Ramos (cell line): ENCODE data around the gene PHLDA2.
"Not testable (repeated sequence)": the region's sequence is repeated elsewhere in the genome, so short reads cannot be mapped to it uniquely, and the experiment has no call there.

Source experiments
- in situ Hi-C: fragments of 300-500 bp; cut with MboI; formaldehyde crosslinking; loops from one replicate; pipeline ENCODE4 v1.14.3; 2022; ENCODE audit warnings: low sequenced_read_pairs; ENCODE audit not compliant: unreplicated experiment

The PHLDA2 gene

DNA sequence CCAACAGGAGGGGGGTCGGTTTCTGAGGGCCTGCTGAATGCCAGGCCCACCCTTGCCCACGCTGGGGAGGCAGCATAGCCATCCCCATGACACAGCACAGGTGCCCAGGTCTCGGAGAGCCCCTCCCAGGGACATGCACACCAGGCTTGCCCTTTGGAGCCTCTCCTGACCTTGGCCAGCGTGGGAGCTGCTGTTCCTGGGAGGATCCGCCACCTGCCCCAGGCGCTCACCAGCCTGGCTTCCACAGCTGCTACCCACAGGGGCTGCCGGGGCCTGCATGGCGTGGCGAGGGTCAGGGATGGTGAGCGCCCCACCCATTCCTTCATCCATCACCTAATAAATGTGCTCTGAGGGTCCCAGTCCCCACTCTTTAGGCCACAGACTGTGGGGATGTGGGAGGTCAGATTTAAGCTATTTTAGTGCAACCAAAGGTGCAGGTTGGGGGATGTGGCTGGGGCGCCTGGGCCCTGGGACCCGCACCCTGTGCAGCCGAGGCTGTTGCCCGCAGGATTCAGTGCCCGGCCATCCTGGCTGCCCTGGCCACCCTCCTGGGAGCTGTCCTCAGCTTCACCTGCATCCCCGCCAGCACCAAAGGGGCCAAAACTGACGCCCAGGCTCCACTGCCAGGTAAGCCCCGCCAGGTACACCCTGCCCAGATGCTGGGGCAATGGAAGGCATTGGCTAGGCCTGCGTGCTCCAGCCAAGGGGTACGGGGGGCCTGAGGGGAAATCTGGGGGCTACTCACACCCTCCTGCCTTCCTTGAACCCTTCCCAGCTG, 12.9 kb downstream of the PHLDA2 start:
- in situ Hi-C loops: no loop called here

DNA sequence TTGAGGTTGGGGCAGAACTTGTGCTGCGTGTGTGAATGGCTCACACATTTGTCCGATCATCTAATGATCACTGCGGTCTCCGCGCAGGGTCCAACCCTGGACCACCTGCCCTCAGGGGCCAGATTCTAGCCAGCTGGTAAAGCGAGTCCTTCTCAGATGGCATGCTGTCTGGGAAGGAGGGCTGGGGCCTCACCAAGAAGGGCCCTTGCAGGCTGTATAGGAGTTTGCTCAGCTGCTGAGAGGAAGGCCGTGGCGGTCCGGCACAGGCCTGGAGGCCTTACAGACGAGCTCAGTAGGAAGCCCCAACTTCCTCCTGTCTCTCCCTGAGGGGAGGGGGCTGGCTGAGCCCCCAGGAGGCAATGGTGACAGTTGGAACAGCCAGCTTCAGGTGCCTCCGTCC, 13.7 kb downstream of the PHLDA2 start:
- in situ Hi-C loops: no loop called here

DNA sequence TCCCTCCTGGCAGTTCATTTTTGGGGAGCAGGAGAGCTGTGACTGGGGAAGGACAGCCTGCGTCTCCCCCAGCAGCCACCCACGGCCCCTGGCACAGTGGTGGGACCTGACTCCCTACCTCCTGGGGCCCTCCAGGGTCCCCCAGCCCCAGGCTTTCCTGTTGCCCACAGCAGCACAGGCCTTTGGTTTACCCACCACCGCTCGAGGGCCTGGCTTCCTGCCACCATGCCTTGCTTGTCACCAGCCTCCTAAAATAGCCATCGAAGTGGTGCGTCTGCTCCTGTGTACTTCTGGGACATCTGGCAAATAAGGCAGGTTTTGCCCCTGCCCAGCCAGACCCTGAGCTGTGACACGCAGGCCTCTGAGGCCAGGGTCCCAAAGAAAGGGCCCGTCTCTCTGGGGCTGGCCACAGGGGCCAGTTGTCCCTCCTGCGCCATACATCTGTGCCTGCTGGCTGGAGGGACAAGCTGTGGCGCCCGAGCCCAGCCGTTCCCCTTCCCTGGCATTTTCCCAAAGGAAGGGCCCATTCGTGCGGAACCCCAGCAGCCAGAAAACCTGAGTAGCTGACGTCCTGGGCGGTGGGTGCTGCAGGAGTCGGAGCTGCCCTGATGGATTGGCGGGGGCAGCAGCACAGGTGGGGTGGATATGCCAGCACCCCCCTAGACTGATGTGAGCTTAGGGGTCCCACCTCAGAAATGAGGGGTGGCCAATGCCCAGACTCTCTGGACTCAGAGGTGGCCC, 14.6 kb downstream of the PHLDA2 start:
- in situ Hi-C loops: no loop called here

DNA sequence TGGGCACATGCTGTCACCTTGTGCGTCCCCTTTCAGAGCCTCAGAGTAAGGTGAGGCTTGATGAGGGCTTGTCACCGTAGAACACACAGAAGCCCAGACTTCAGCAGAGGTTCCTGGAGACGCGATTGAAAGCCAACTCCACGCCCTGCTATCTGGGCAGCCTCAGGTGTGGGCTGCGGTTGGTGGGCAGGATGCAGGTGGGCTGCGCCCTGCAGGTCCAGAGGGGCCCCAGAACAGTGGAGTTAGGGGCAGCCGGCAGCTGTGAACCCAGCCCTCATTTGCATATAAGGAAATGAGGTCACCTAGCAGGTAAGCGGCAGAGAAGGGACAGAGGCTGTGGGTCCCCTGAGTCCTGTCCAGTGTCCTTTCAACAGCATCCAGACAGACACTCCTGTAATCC, 15.4 kb downstream of the PHLDA2 start:
- in situ Hi-C loops: no loop called here

DNA sequence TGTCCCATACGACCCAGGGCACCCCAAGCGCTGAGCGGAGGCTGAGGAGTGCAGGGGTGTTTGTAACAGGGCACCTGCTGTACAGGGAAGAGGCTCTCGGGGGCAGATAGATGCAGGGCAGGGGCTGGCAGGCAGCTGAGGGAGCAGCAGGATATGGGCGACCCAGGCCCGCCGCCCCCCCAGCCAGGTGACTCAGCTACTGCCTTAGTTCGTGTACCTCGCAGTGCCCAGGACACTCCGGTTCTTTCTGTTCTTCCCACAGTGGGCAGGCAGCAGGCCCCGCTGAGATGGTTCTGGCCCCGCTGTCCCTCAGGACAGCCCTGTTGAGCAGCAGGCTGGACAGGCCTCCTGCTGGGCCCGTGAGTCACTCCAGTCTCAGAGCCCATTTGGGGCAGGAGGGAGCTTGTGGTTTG, 16.2 kb downstream of the PHLDA2 start:
- in situ Hi-C loops: no loop called here

DNA sequence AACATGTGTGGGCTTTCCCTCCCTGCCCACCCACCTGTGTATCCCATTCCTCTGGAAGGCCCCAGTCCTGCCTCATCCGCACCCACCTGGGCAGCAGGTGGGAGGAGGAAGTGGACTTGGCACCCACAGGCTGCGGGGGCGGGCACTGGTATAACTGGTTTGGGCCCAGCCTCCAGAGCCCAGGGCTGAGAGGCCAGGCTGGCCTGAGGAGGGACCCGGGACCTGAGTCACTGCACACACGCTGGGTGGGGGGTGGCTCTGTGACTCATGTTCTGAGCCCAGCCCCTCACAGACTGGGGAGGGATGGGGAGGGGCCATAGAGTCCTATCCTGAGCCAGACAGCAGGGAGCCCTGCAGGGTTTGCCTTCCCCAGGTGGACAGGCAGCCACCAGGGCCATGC, 16.7 kb downstream of the PHLDA2 start:
- in situ Hi-C loops: no loop called here

DNA sequence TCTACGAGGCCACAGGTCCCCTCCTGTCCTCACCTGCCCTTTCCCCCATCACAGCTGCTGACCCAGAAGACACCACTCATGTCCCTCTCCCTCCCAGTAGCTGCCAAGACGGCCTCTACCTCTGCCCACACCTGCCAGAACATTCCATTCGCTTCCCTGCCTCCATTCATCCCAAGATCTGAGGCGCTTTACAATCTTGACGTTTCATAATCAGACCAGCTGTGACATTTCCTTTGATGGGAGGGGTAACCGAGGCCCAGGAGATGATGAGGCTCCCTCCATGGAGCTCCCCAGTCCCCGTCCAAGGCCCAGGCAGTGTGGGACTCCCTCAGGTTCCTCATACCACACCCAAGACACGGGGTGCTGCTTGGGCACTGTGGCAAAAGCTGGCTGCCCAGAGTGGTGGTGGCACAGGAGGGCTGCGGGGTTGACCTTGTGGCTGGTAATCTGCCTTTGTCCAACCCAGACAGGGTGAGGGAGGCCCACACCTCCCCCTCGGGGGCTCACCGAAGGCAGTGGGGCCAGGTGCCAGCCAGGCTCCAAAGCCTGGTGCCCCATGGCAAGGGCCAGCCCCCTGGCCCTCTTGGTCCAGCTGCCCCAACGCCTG, 17.3 kb downstream of the PHLDA2 start:
- in situ Hi-C loops: no loop called here

DNA sequence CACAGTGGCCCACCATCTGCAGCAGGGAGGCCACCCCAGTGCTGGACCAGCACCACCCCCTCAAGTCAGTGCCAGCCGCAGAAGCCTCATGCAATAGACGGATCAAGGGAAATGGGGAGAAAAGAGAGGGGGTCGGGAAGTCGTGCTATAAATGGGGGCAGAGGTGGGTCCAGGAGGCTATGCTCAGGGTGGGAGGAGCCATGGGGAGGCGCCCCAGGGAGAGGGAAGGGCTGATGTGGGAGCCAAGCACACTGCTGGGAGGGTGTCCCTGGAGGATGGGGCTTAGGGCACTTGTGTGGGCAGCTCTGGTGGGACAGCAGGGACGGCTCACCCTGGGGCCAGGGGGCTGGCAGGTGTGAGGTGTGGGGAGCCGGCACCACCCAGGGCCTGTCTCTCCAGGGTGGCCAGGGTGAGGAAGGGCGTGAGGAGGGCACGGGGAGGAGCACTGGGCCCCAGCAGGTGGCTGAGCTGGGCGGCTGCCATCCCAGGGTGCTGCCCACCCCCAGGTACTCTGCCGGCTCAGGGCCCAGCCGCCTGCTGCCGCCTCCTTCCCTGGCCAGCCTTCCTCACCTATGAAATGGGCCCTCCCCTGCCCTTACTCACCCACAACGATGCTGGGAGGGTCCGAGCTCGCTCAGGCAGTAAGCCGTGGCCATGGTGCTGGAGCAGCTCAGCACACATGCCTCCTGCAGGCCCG, 18.0 kb downstream of the PHLDA2 start:
- in situ Hi-C loops: no loop called here

DNA sequence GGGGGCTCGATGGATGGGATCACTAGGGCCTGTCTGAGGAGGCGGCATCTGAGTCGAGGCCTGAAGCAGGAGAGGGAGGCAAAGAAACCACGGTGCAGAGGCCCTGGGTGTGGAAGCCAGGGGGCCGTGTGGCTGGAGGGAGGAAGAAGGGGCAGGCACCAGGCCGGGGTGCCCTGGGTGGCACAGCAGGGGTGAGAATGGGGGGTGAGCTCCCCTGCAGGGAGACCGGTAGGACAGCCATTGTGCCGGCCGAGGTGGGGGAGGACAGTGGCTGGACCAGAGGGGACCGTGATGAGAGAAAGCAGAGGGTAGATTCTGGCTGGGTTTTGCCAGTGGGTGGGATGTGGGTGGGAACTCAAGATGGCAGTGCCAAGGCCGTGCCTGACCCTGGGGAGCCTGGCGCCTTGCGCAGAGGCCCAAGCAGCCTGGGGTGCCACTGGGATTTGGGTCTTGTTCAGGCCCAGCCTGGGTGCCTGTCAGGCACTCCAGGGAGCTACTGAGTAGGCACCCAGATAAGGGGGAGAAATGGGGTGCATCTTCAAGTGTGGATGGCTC, 18.7 kb downstream of the PHLDA2 start:
- in situ Hi-C loops: no loop called here

DNA sequence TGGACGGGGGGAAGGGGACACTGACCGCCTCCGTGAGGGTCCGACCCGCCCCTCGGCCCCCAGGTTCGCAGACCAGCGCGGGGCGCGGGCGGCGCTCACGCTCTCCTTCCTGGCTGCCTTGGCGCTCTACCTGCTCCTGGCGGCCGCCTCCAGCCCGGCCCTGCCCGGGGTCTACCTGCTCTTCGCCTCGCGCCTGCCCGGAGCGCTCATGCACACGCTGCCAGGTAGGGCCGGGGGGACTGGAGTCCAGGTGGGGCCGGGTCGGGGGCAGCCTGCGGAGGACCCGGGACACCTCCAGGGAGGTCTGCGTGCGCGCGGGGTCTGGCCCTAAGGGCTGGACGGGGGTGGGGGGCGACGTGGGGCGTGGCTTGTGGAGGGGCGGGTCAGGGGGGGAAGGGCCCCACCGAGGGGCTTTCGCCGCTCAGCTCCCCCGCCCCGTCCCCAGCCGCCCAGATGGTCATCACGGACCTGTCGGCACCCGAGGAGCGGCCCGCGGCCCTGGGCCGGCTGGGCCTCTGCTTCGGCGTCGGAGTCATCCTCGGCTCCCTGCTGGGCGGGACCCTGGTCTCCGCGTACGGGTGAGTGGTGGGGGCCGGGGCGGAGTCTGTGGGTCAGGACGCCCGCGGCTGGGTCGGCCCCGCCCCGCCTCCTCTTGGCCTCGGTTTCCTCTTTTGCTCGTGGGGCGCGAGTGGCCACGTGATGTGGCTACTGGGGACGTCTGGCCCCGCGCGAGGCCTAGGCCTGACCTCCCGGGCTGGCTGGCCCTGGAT, 19.9 kb downstream of the PHLDA2 start:
- in situ Hi-C loops: no loop called here

DNA sequence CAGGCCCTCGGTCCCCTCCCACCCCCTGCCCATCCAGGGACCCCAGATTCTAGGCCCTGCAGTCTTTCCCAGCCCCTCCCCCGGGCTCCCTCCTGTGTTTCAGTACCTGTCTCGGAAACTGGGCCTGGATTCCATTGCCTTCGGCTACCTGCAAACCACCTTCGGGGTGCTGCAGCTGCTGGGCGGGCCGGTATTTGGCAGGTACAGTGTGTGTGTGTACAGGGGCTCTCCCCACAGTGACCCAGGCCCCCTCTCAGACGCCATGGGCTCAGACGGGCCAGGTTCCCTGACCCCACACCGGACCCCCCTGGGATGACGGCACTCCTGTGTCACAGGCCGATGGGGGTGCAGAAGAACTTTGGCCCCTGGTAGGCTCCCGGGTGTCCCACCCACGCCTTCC, 21.1 kb downstream of the PHLDA2 start:
- in situ Hi-C loops: no loop called here

DNA sequence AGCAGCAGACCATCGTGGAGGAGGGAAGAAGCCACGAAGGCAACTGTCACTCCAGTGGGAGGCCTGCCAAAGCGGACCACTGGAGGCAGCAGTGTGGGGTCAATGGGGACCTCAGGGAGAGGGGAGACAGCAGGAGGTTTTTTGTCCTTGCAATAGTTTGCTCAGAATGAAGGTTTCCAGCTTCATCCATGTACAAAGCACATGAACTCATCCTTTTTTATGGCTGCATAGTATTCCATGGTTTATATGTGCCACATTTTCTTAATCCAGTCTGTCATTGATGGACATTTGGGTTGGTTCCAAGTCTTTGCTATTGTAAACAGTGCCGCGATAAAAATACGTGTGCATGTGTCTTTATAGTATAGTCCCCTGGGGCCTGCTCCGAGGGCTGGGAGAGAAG, 23.9 kb downstream of the PHLDA2 start:
- in situ Hi-C loops: not testable (repeated sequence)

DNA sequence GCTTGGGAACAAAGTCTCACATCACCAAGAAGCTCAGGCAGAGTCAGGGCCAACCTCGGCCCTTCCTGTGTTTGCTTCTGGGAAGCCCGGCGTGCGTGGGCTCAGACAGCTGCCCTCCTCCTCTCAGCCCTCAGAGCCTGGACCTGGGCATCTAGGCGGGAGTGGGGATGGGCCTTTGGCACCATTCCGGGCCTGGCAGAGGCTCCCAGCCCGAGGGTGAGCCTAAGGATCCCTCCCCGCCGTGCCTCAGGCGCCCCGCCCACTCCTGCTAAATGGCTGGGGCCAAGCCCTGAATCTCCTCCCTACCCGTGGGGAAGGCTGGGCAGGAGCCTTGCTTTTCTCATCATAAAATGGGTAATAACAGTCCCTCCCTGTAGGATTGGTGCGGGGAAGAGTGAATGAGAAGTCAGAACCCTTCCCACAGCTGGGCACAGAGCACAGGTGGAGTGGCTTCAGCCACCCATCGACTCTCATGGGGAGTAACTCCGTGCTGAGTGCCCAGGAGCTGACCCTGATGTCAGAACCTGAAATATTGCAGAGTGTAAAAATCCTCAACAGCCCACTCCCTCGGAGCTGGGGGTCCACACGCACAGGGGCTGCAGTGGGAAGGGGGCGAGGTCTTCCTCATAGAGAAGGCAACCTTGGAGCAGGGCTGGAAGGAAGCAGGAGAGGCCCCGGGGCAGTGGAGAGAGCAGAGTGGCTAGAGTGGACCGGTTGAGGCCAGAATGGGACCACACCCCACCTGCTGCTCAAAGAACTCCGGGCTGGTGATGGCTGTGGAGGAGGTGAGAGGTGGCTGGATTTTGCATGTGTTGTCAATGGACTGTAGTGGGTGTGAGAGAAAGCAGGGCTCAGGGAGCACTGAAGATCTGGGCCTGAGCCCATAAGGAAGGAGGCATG, 24.8 kb downstream of the PHLDA2 start:
- in situ Hi-C loops: no loop called here

DNA sequence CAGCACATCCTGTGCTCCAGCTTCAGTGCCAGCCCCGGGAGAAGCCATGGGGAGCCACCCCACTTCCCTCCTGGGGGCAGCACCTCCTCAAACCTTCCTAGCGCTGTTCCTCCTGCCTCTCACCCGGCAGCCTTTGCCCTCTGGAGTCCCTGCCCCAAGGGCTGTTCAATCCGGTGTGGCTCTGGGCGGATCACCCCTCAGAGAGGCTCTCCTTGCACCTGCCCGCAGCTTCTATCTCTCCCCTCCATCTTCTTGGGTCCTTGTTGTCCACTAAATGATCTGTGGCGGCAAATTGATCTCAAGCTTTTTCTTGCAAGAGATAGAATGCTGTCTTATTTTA, 25.6 kb downstream of the PHLDA2 start:
- in situ Hi-C loops: no loop called here

DNA sequence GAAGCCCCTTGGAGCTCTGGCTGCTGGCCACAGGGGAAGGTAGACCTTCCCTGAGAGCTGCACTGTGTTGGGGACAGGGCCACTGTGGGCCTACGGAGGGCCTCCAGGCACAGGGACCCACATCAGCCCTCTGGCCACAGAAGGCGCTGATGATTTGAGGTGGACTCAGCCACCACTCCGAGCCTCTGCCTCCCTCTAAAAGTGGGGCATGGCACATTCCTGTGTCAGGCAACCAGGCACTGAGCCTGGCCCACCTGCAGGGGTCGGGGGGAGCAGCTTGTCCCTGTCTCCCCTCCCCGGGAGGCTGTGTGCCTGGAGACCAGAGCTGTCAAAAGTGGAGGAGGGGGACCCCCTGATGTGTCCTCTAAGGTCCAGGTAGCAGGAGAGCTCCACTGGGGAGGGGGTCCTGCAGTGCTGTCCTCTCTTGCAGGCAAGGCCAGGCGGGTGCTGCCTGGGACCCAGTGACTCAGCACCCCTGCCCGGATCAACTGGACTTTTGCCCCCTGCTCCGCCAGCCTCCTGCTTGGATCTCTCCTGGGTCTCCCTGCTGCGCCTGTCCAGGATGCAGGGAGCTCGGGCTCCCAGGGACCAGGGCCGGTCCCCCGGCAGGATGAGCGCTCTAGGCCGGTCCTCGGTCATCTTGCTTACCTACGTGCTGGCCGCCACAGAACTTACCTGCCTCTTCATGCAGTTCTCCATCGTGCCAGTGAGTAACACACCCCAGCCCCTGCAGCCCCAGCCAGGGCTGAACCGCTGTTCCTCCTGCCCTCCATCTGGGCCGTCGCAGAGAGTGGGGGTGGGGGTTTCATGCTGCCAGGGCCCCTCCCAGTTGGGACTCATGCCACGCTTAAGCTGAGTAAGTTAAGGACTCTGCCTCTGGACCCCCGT, 26.2 kb downstream of the PHLDA2 start:
- in situ Hi-C loops: no loop called here

DNA sequence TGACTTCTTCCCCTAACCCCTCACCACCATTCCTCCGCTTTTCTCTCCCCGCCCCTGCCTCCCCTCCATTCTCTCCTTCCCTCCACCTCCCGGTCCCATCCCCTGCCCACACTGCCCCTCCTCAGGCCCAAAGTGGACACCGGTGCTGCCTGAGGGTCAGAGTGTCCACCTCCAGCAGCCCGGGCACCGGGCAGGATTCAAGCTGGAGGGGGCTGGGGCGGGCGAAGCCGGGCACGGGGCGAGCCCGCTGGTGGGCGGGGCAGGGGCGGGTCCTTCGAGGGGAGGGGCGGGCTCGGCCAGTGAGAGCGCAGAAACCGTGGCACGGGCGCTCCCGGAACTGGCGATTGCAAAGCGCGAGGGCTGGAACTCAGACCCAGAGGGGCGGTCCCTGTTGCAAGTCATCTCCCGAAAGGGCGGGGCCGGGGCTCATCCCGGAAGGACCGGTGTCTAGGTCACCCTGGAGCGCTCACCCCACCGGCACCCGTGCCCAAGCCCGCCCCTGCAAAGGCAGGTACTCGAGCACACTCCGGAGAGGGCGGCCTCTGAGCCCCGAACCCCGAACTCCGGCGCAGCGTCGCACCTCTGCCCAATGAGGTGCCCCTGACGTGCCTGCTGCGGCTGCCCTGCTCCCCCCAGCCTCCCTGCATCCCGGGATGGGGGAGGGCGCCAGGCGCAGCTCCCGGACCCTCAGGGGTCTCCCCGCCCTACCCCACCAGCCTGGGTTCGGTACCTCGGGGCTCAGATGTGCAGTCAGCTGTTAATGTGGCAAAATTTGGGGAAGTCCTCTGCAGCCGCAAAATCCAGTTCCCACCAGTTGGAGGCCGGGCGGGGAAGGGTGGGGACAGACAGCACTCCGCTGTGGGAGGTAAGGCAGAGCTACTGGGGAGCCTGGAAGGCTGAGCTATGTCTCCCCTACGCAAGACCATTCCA, 27.1 kb downstream of the PHLDA2 start:
- in situ Hi-C loops: no loop called here

DNA sequence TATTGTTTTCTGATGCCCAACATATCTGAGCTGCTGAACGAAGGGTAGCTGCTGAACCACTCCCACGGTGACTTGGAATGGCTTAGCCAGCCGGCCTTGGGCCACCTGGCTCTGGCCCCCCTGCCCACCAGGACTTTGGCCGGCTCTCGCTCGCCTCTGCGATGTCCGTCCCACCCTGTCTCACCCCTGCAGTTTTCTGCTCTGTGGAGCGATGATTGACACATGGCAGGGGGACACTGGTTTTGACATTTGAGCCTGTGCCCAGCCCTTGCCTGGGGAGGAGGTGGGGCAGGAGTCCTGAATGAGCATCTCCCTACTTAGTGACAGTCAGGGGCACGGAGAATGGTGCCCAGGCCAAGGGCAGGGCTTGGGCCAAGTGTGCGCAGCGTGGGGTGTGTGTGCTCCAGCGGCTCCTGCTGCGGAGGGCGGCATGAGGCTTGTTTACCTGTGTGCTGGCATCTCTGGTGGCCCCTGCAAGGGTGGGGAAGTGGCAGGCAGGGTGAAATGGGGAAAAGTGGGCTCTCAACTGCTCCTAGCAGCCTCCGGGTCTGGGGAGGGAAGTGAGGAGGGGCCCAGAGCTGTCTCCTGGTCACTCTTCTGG, 27.9 kb downstream of the PHLDA2 start:
- in situ Hi-C loops: no loop called here
